Thyroid gland (tissue), 4 donors: Measurements from ENCODE around the gene POLD2.

Experiments
- CTCF ChIP-seq, 6 experiments: fragments of 200-600 bp in 3 of 6; fragments of 450-650 bp in 3 of 6; sonication (generic) in 3 of 6; IDR thresholded peaks; one replicate each; pipeline ENCODE4 v1.5.1; 2016 to 2019; ENCODE audit warnings: antibody characterized with exemption in 6 of 6, mild to moderate bottlenecking in 2 of 6, inconsistent platforms in 1 of 6, moderate library complexity in 1 of 6
- POLR2A ChIP-seq, 2 donors: fragments of 450-650 bp; IDR thresholded peaks; one replicate each; pipeline ENCODE4 v1.6.1; 2017; ENCODE audit warnings: antibody characterized with exemption in 2 of 2, mild to moderate bottlenecking in 2 of 2, moderate library complexity in 1 of 2

GRCh38 chr7:44158096-44158872, 34.9 kb upstream of the POLD2 start:
- TF ChIP-seq CTCF (IDR thresholded peaks at IDR 0.05) (no peak), POLR2A (IDR thresholded peaks at IDR 0.05) (no peak)
